ENCODE results near the gene TBC1D2B.
"Not testable (repeated sequence)": the region's sequence is repeated elsewhere in the genome, so short reads cannot be mapped to it uniquely, and the experiment has no call there.

DNA sequence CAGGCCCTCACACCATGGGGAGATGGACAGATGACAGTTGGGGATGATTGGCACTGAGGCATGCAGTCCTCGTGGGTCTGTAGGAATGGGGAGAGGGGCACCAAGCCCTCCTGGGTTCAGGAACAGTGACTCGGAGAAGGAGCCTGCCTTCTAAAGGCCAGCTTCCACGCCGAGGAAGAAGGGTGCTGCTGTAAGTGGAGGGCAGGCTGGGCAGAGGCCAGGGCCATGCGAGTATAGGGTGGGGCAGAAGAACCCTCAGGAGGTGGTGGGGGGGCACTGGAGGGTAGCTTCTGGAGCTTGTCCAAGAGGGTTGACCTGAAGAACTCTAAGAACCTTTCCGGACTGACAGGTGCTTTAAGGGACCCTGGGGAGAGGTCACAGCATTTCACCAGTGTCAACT, 104.8 kb downstream of the TBC1D2B start:
- not testable (repeated sequence) for TF ChIP-seq CTCF (IDR thresholded peaks at IDR 0.05; ENCODE audit: insufficient read depth, low read length, poor library complexity, severe bottlenecking); EZH2phosphoT487 (conservative IDR thresholded peaks at IDR 0.05; ENCODE audit: low read length)

All from SU-DHL-6 (cell line).